ENCODE measurements around the gene SEMA6D. TPM values are rescaled to one million over a fixed set of nuclear protein-coding genes. Genes with fewer than 3 reads are reported as not detected.

Gene SEMA6D
- total RNA-seq, 1 donor from 2014 or later: 12.8 TPM

DNA sequence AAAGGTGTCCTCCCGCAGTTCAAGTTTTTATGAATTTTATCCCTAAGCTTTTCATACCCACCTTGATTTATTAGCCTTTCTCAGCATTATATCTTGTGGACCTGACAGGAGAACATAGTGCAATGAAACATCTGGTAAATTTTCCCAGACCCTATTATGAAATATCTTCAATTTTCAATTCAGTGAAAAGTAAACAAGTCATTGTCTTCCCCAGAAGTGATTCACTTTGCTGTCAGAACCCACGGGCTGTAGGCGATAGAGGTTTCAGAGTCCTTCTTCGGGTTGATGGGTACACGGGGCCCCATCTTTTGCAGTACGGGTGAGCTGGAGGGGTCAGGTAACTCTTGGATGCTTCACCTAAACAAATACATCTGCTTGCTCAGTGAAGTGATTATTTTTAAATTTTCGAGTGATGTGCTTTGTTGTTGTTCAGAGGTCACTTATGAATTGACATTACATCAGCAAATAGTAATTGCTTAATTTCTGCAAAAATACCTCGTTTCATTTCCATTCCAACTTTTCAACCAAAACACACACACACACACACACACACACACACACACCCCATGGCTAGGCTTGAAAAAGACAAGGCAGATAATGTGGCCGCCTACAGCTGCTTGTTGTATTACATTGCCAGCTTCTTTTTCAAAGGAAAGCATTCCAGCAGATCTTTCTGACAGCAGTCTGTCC, 102.9 kb downstream of the SEMA6D start:
- no peaks in the 10 kb centered on the region for H3K36me3 Mint-ChIP-seq (ENCODE audit: low read depth, unreplicated experiment)
- TF ChIP-seq, protein P1, sequence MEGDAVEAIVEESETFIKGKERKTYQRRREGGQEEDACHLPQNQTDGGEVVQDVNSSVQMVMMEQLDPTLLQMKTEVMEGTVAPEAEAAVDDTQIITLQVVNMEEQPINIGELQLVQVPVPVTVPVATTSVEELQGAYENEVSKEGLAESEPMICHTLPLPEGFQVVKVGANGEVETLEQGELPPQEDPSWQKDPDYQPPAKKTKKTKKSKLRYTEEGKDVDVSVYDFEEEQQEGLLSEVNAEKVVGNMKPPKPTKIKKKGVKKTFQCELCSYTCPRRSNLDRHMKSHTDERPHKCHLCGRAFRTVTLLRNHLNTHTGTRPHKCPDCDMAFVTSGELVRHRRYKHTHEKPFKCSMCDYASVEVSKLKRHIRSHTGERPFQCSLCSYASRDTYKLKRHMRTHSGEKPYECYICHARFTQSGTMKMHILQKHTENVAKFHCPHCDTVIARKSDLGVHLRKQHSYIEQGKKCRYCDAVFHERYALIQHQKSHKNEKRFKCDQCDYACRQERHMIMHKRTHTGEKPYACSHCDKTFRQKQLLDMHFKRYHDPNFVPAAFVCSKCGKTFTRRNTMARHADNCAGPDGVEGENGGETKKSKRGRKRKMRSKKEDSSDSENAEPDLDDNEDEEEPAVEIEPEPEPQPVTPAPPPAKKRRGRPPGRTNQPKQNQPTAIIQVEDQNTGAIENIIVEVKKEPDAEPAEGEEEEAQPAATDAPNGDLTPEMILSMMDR (IDR thresholded peaks at IDR 0.05; ENCODE audit: unreplicated experiment): no peak
- H3K27ac Mint-ChIP-seq (ENCODE audit: unreplicated experiment): no peak overlapping the region
- no peak overlapping the region for H3K4me3 Mint-ChIP-seq (ENCODE audit: unreplicated experiment)
- DNase-seq (ENCODE audit: low spot score): no peak
- no peaks in the 10 kb centered on the region for H3K27me3 Mint-ChIP-seq (ENCODE audit: unreplicated experiment)
- H3K4me1 Mint-ChIP-seq (ENCODE audit: unreplicated experiment): peaks cover 6% of the 10 kb centered on the region
- no peaks in the 10 kb centered on the region for H3K9me3 Mint-ChIP-seq (ENCODE audit: unreplicated experiment)

DNA sequence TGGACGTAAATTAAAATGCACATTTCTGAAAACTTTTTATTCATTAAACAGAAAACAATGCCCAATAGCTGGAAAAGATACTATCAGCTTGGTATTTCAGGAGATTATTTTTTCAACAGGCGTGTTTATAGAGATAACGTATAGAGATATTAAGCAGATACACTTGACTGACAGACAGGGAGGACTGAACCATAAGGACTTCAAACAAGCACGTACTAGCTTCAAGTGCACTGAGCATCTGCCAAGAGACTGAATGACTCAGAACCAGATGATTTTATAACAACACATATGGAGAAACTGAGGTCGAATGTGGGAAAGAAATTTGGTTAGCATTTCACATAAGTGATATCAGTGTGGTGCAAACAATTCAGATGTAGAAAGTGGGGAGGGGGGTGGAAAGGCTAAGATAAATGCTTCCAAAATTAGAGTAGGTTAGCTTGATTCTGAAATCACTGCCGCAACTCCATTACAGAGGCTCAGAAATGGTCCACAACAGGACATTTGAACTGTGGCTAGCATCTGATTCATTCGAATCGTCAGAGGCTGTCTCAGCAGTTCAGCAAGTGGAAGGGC, 103.5 kb downstream of the SEMA6D start:
- no peak for DNase-seq (ENCODE audit: low spot score)
- TF ChIP-seq, protein P1 (IDR thresholded peaks at IDR 0.05; ENCODE audit: unreplicated experiment): no peak
- Mint-ChIP-seq H3K9me3 (ENCODE audit: unreplicated experiment) (no peaks in the 10 kb centered on the region), H3K27me3 (ENCODE audit: unreplicated experiment) (peaks cover 5% of the 10 kb centered on the region), H3K36me3 (ENCODE audit: low read depth, unreplicated experiment) (no peaks in the 10 kb centered on the region), H3K27ac (ENCODE audit: unreplicated experiment) (no peak overlapping the region), H3K4me3 (ENCODE audit: unreplicated experiment) (no peak overlapping the region), H3K4me1 (ENCODE audit: unreplicated experiment) (peaks cover 6% of the 10 kb centered on the region)

DNA sequence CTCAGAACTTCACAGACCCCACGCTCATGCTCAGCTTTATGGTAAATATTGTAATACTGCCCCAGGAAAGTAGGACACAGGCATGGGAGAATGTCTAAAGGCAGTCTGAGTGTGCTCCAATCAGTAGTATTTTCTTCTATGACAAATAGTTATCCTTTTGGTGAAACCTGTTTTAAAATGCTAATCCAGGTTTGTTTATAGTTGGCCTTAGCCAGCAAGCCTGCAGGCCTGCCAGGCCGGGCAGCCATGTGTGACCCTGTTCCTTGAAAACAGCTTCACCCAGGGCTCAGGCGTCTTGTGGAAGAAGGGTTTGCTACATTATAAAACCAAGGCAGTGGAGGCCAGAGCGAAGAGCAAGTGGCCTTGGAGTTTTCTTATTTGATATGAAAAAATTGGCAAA, 104.7 kb downstream of the SEMA6D start:
- peaks cover 6% of the 10 kb centered on the region for H3K4me1 Mint-ChIP-seq (ENCODE audit: unreplicated experiment)
- TF ChIP-seq, protein P1 (IDR thresholded peaks at IDR 0.05; ENCODE audit: unreplicated experiment): no peak
- H3K9me3 Mint-ChIP-seq (ENCODE audit: unreplicated experiment): no peaks in the 10 kb centered on the region
- H3K36me3 Mint-ChIP-seq (ENCODE audit: low read depth, unreplicated experiment): no peaks in the 10 kb centered on the region
- H3K27ac Mint-ChIP-seq (ENCODE audit: unreplicated experiment): no peak overlapping the region
- H3K4me3 Mint-ChIP-seq (ENCODE audit: unreplicated experiment): no peak overlapping the region
- DNase-seq (ENCODE audit: low spot score): no peak
- peaks cover 5% of the 10 kb centered on the region for H3K27me3 Mint-ChIP-seq (ENCODE audit: unreplicated experiment)
